ENCODE measurements around the gene AQP11.
A peak's percentile ranks its signal among the peaks of the same experiment; 100 is the strongest.
"Not testable (repeated sequence)": the region's sequence is repeated elsewhere in the genome, so short reads cannot be mapped to it uniquely, and the experiment has no call there.

Gene AQP11

GRCh38 chr11:77609234-77609633 is 19.5 kb downstream of the AQP11 start:
- peaks cover 33% of the 10 kb centered on the region for H3K36me3 ChIP-seq (ENCODE audit: insufficient read depth, low read length)
- no peaks in the 10 kb centered on the region for H3K9me3 ChIP-seq (ENCODE audit: low read length)
- no peak overlapping the region for H2AFZ ChIP-seq (ENCODE audit: low read depth, low read length)

GRCh38 chr11:77611921-77612320 is 22.2 kb downstream of the AQP11 start:
- no peaks in the 10 kb centered on the region for H3K27me3 ChIP-seq (ENCODE audit: insufficient read depth, low read length)
- no peak overlapping the region for H3K4me3 ChIP-seq (ENCODE audit: low read length)
- H3K4me1 ChIP-seq (ENCODE audit: insufficient read depth, low read length) = no peaks in the 10 kb centered on the region
- peaks cover 49% of the 10 kb centered on the region for H3K36me3 ChIP-seq (ENCODE audit: insufficient read depth, low read length)
- H3K9me3 ChIP-seq (ENCODE audit: low read length) = no peaks in the 10 kb centered on the region
- H2AFZ ChIP-seq (ENCODE audit: low read depth, low read length) = no peak overlapping the region

More at GRCh38 chr11:77609234-77609633, 19.5 kb downstream of the AQP11 start:
- Histone ChIP-seq H3K4me3 (ENCODE audit: low read length) (no peak overlapping the region), H3K27me3 (ENCODE audit: insufficient read depth, low read length) (no peaks in the 10 kb centered on the region), H3K4me1 (ENCODE audit: insufficient read depth, low read length) (no peaks in the 10 kb centered on the region)

- H3K4me3 ChIP-seq (ENCODE audit: low read length) = no peak overlapping the region
- H3K36me3 ChIP-seq (ENCODE audit: insufficient read depth, low read length) = peaks cover 58% of the 10 kb centered on the region
- no peaks in the 10 kb centered on the region for H3K9me3 ChIP-seq (ENCODE audit: low read length)
These were observed 28.1 kb downstream of the AQP11 start for GRCh38 chr11:77617892-77618291.

GRCh38 chr11:77619576-77620198 is 29.9 kb downstream of the AQP11 start:
- peaks cover 67% of the 10 kb centered on the region for H3K36me3 ChIP-seq (ENCODE audit: insufficient read depth, low read length)
- H3K4me1 ChIP-seq (ENCODE audit: insufficient read depth, low read length) = no peaks in the 10 kb centered on the region
- no peaks in the 10 kb centered on the region for H3K27me3 ChIP-seq (ENCODE audit: insufficient read depth, low read length)
- no peak overlapping the region for H3K4me3 ChIP-seq (ENCODE audit: low read length)
- H2AFZ ChIP-seq (ENCODE audit: low read depth, low read length) = no peak overlapping the region
- H3K9me3 ChIP-seq (ENCODE audit: low read length) = no peaks in the 10 kb centered on the region

More at GRCh38 chr11:77617892-77618291, 28.1 kb downstream of the AQP11 start:
- H2AFZ ChIP-seq (ENCODE audit: low read depth, low read length) = no peak overlapping the region
- no peaks in the 10 kb centered on the region for H3K4me1 ChIP-seq (ENCODE audit: insufficient read depth, low read length)
- no peaks in the 10 kb centered on the region for H3K27me3 ChIP-seq (ENCODE audit: insufficient read depth, low read length)

- Histone ChIP-seq H3K27me3 (ENCODE audit: insufficient read depth, low read length) (no peaks in the 10 kb centered on the region), H3K4me3 (ENCODE audit: low read length) (no peak overlapping the region), H3K4me1 (ENCODE audit: insufficient read depth, low read length) (no peaks in the 10 kb centered on the region), H3K9me3 (ENCODE audit: low read length) (no peaks in the 10 kb centered on the region), H3K36me3 (ENCODE audit: insufficient read depth, low read length) (peaks cover 23% of the 10 kb centered on the region), H2AFZ (ENCODE audit: low read depth, low read length) (no peak overlapping the region)
These were observed 40.5 kb downstream of the AQP11 start for GRCh38 chr11:77630157-77630710.

- not testable (repeated sequence) for H2AFZ ChIP-seq (ENCODE audit: low read depth, low read length); H3K27me3 ChIP-seq (ENCODE audit: insufficient read depth, low read length); H3K4me3 ChIP-seq (ENCODE audit: low read length); H3K9me3 ChIP-seq (ENCODE audit: low read length); H3K36me3 ChIP-seq (ENCODE audit: insufficient read depth, low read length)
- peaks cover 13% of the 10 kb centered on the region for H3K4me1 ChIP-seq (ENCODE audit: insufficient read depth, low read length)
These were observed 44.2 kb downstream of the AQP11 start for GRCh38 chr11:77633926-77634325.

- Histone ChIP-seq H3K4me3 (ENCODE audit: low read length) (peak overlapping the region; percentile 73), H2AFZ (ENCODE audit: low read depth, low read length) (no peak overlapping the region), H3K27me3 (ENCODE audit: insufficient read depth, low read length) (no peaks in the 10 kb centered on the region), H3K9me3 (ENCODE audit: low read length) (no peaks in the 10 kb centered on the region), H3K4me1 (ENCODE audit: insufficient read depth, low read length) (peaks cover 13% of the 10 kb centered on the region), H3K36me3 (ENCODE audit: insufficient read depth, low read length) (peaks cover 2% of the 10 kb centered on the region)
These were observed 47.1 kb downstream of the AQP11 start for GRCh38 chr11:77636731-77637344.

- Histone ChIP-seq H3K9me3 (ENCODE audit: low read length) (no peaks in the 10 kb centered on the region), H3K27me3 (ENCODE audit: insufficient read depth, low read length) (no peaks in the 10 kb centered on the region), H3K4me3 (ENCODE audit: low read length) (peak within 1 kb of the TSS; percentile 73), H3K36me3 (ENCODE audit: insufficient read depth, low read length) (no peaks in the 10 kb centered on the region), H3K4me1 (ENCODE audit: insufficient read depth, low read length) (peaks cover 13% of the 10 kb centered on the region), H2AFZ (ENCODE audit: low read depth, low read length) (peak within 1 kb of the TSS; percentile 56)
These were observed 47.8 kb downstream of the AQP11 start, which contains the start of gene CLNS1A for GRCh38 chr11:77637345-77638165. Gene CLNS1A (minus strand): TSS chr11:77637794. CDS start chr11:77637714, 80 bp downstream.

- no peak overlapping the region for H3K4me3 ChIP-seq (ENCODE audit: low read length)
- H3K27me3 ChIP-seq (ENCODE audit: insufficient read depth, low read length) = no peaks in the 10 kb centered on the region
- H2AFZ ChIP-seq (ENCODE audit: low read depth, low read length) = peak overlapping the region; percentile 49
- H3K4me1 ChIP-seq (ENCODE audit: insufficient read depth, low read length) = peaks cover 5% of the 10 kb centered on the region
- no peaks in the 10 kb centered on the region for H3K9me3 ChIP-seq (ENCODE audit: low read length)
- no peaks in the 10 kb centered on the region for H3K36me3 ChIP-seq (ENCODE audit: insufficient read depth, low read length)
These were observed 52.5 kb downstream of the AQP11 start for GRCh38 chr11:77642228-77642627.

GRCh38 chr11:77644887-77645286 is 55.1 kb downstream of the AQP11 start:
- Histone ChIP-seq H3K27me3 (ENCODE audit: insufficient read depth, low read length) (no peaks in the 10 kb centered on the region), H3K9me3 (ENCODE audit: low read length) (no peaks in the 10 kb centered on the region), H3K4me1 (ENCODE audit: insufficient read depth, low read length) (no peaks in the 10 kb centered on the region), H3K36me3 (ENCODE audit: insufficient read depth, low read length) (no peaks in the 10 kb centered on the region), H2AFZ (ENCODE audit: low read depth, low read length) (no peak overlapping the region), H3K4me3 (ENCODE audit: low read length) (no peak overlapping the region)

- no peaks in the 10 kb centered on the region for H3K4me1 ChIP-seq (ENCODE audit: insufficient read depth, low read length)
- no peak overlapping the region for H2AFZ ChIP-seq (ENCODE audit: low read depth, low read length)
- no peaks in the 10 kb centered on the region for H3K36me3 ChIP-seq (ENCODE audit: insufficient read depth, low read length)
- no peaks in the 10 kb centered on the region for H3K9me3 ChIP-seq (ENCODE audit: low read length)
- no peaks in the 10 kb centered on the region for H3K27me3 ChIP-seq (ENCODE audit: insufficient read depth, low read length)
- H3K4me3 ChIP-seq (ENCODE audit: low read length) = no peak overlapping the region
These were observed 58.0 kb downstream of the AQP11 start for GRCh38 chr11:77647654-77648305.

GRCh38 chr11:77650123-77650522 is 60.4 kb downstream of the AQP11 start:
- Histone ChIP-seq H3K9me3 (ENCODE audit: low read length) (no peaks in the 10 kb centered on the region), H3K4me1 (ENCODE audit: insufficient read depth, low read length) (no peaks in the 10 kb centered on the region), H3K4me3 (ENCODE audit: low read length) (no peak overlapping the region), H3K36me3 (ENCODE audit: insufficient read depth, low read length) (no peaks in the 10 kb centered on the region), H3K27me3 (ENCODE audit: insufficient read depth, low read length) (no peaks in the 10 kb centered on the region), H2AFZ (ENCODE audit: low read depth, low read length) (no peak overlapping the region)

All from neuron (in vitro differentiated cells).